Neural progenitor cell (in vitro differentiated cells): Measurements from ENCODE around the gene TMEM40. TPM values are rescaled to one million over a fixed set of nuclear protein-coding genes. Genes with fewer than 3 reads are reported as not detected.

Experiments
- DNase-seq: peaks from one replicate; pipeline ENCODE4 v3.0.0-alpha.2; 2016; ENCODE audit warnings: low spot score
- H2AFZ ChIP-seq: fragments of 200-600 bp; sonication (generic); replicated peaks from 2 replicates; pipeline ENCODE4 v1.6.1; 2016; ENCODE audit warnings: antibody characterized with exemption
- H3F3A ChIP-seq: fragments of 200-600 bp; sonication (generic); 2 replicates; pipeline ENCODE4 v1.6.1; 2016; ENCODE audit warnings: antibody characterized with exemption, low read depth
- H3K27ac ChIP-seq: fragments of 200-600 bp; sonication (generic); 2 replicates; pipeline ENCODE4 v1.5.1; 2016; ENCODE audit warnings: mild to moderate bottlenecking
- H3K27me3 ChIP-seq: fragments of 200-600 bp; sonication (generic); 2 replicates; pipeline ENCODE4 v1.6.1; 2016; ENCODE audit warnings: mild to moderate bottlenecking, moderate library complexity
- H3K36me3 ChIP-seq: fragments of 200-600 bp; sonication (generic); 2 replicates; pipeline ENCODE4 v1.5.1; 2016
- H3K4me1 ChIP-seq: fragments of 200-600 bp; sonication (generic); 2 replicates; pipeline ENCODE4 v1.6.1; 2016; ENCODE audit warnings: mixed run types
- H3K4me2 ChIP-seq: fragments of 200-600 bp; sonication (generic); 2 replicates; pipeline ENCODE4 v1.6.1; 2016
- H3K4me3 ChIP-seq: fragments of 200-600 bp; sonication (generic); 2 replicates; pipeline ENCODE4 v1.5.1; 2016
- H3K79me2 ChIP-seq: fragments of 200-600 bp; sonication (generic); 2 replicates; pipeline ENCODE4 v1.6.1; 2016; ENCODE audit warnings: low read depth
- H3K9ac ChIP-seq: fragments of 200-600 bp; sonication (generic); 2 replicates; pipeline ENCODE4 v1.6.1; 2016
- H3K9me3 ChIP-seq: fragments of 200-600 bp; sonication (generic); 2 replicates; pipeline ENCODE4 v1.5.1; 2016; ENCODE audit warnings: low read depth
- H4K20me1 ChIP-seq: fragments of 200-600 bp; sonication (generic); 2 replicates; pipeline ENCODE4 v1.6.1; 2016; ENCODE audit warnings: low read depth
- H3K27ac Mint-ChIP-seq: 3 replicates; pipeline ENCODE4 v1.8.0; 2021; ENCODE audit warnings: mixed read lengths
- H3K27me3 Mint-ChIP-seq: 2 replicates; pipeline ENCODE4 v1.8.0; 2022; ENCODE audit warnings: low read depth, mild to moderate bottlenecking, inconsistent platforms, moderate library complexity, mixed read lengths; ENCODE audit not compliant: insufficient read depth
- H3K36me3 Mint-ChIP-seq: 3 replicates; pipeline ENCODE4 v1.8.0; 2021; ENCODE audit warnings: mixed read lengths
- H3K4me1 Mint-ChIP-seq: 3 replicates; pipeline ENCODE4 v1.8.0; 2021; ENCODE audit warnings: mixed read lengths
- H3K4me3 Mint-ChIP-seq: 3 replicates; pipeline ENCODE4 v1.8.0; 2021; ENCODE audit warnings: mild to moderate bottlenecking, moderate library complexity, mixed read lengths
- H3K9me3 Mint-ChIP-seq: 3 replicates; pipeline ENCODE4 v1.8.0; 2020; ENCODE audit warnings: mixed read lengths
- CTCF ChIP-seq: fragments of 200-600 bp; sonication (generic); IDR thresholded peaks from 2 replicates; pipeline ENCODE4 v1.5.1; 2017; ENCODE audit warnings: antibody characterized with exemption, mild to moderate bottlenecking
- EZH2 ChIP-seq: fragments of 200-600 bp; sonication (generic); IDR thresholded peaks from 2 replicates; pipeline ENCODE4 v1.6.1; 2017; ENCODE audit warnings: antibody characterized with exemption, mild to moderate bottlenecking, moderate library complexity
- EZH2phosphoT487 ChIP-seq: fragments of 200-600 bp; sonication (generic); IDR thresholded peaks from 2 replicates; pipeline ENCODE4 v1.6.1; 2017; ENCODE audit warnings: antibody characterized with exemption
- total RNA-seq: library from RNA; depleted of rRNA; stranded (reverse); fragments of >200 nt; gene quantifications from 2 replicates; pipeline ENCODE4 v1.2.3, GENCODE V29; 2015; ENCODE audit warnings: low replicate concordance

Gene TMEM40
- total RNA-seq, 1 donor from 2014 or later, result not detected

GRCh38 chr3:12753275-12754028, 5.6 kb downstream of the TMEM40 start:
- H3K79me2 ChIP-seq, result no peaks in the 10 kb centered on the region
- Mint-ChIP-seq H3K27ac (no peak overlapping the region), H3K36me3 (no peaks in the 10 kb centered on the region), H3K27me3 (peaks cover 2% of the 10 kb centered on the region), H3K9me3 (no peaks in the 10 kb centered on the region), H3K4me1 (peaks cover 2% of the 10 kb centered on the region), H3K4me3 (no peak overlapping the region)
- H3K27ac ChIP-seq, result no peak overlapping the region
- no peak overlapping the region for H2AFZ ChIP-seq
- no peaks in the 10 kb centered on the region for H3K36me3 ChIP-seq
- peaks cover 4% of the 10 kb centered on the region for H3K4me1 ChIP-seq
- TF ChIP-seq CTCF, result no peak
- no peak for TF ChIP-seq EZH2
- no peak for TF ChIP-seq EZH2phosphoT487
- H3K9ac ChIP-seq, result no peak overlapping the region
- no peak overlapping the region for H3K4me3 ChIP-seq
- H3K27me3 ChIP-seq, result no peaks in the 10 kb centered on the region
- no peaks in the 10 kb centered on the region for H4K20me1 ChIP-seq
- no peaks in the 10 kb centered on the region for H3K9me3 ChIP-seq
- no peak for DNase-seq
- H3K4me2 ChIP-seq, result no peak overlapping the region
- H3F3A ChIP-seq, result no peaks in the 10 kb centered on the region

GRCh38 chr3:12752809-12753208, 6.2 kb downstream of the TMEM40 start:
- H3K9me3 Mint-ChIP-seq, result no peaks in the 10 kb centered on the region
- Histone ChIP-seq H3K27me3 (no peaks in the 10 kb centered on the region), H3K36me3 (no peaks in the 10 kb centered on the region), H2AFZ (no peak overlapping the region), H3K4me2 (no peak overlapping the region), H3K79me2 (no peaks in the 10 kb centered on the region), H3K27ac (no peak overlapping the region), H3K4me1 (no peaks in the 10 kb centered on the region), H3K4me3 (no peak overlapping the region), H3K9me3 (no peaks in the 10 kb centered on the region), H3F3A (no peaks in the 10 kb centered on the region), H4K20me1 (no peaks in the 10 kb centered on the region), H3K9ac (no peak overlapping the region)
- no peaks in the 10 kb centered on the region for H3K36me3 Mint-ChIP-seq
- no peak for DNase-seq
- TF ChIP-seq EZH2phosphoT487, result no peak
- no peak for TF ChIP-seq EZH2
- no peak for TF ChIP-seq CTCF
- H3K4me3 Mint-ChIP-seq, result no peak overlapping the region
- no peak overlapping the region for H3K27ac Mint-ChIP-seq
- peaks cover 2% of the 10 kb centered on the region for H3K27me3 Mint-ChIP-seq
- no peaks in the 10 kb centered on the region for H3K4me1 Mint-ChIP-seq

- Histone ChIP-seq H3K4me3 (no peak overlapping the region), H3K4me1 (peaks cover 3% of the 10 kb centered on the region), H3K36me3 (no peaks in the 10 kb centered on the region), H3K9me3 (no peaks in the 10 kb centered on the region), H3K79me2 (no peaks in the 10 kb centered on the region), H3K9ac (no peak overlapping the region), H2AFZ (no peak overlapping the region), H3K4me2 (no peak overlapping the region), H3F3A (no peaks in the 10 kb centered on the region), H4K20me1 (no peaks in the 10 kb centered on the region), H3K27ac (no peak overlapping the region), H3K27me3 (no peaks in the 10 kb centered on the region)
- H3K9me3 Mint-ChIP-seq, result no peaks in the 10 kb centered on the region
- no peaks in the 10 kb centered on the region for H3K4me1 Mint-ChIP-seq
- no peak overlapping the region for H3K27ac Mint-ChIP-seq
- no peak overlapping the region for H3K4me3 Mint-ChIP-seq
- H3K36me3 Mint-ChIP-seq, result no peaks in the 10 kb centered on the region
- TF ChIP-seq EZH2phosphoT487 (no peak), CTCF (no peak), EZH2 (no peak)
- no peak for DNase-seq
- peaks cover 2% of the 10 kb centered on the region for H3K27me3 Mint-ChIP-seq
These were observed 7.0 kb downstream of the TMEM40 start for GRCh38 chr3:12752102-12752501.
